Activated T-helper 1 cell treated with anti-CD3 and anti-CD28 coated beads, Interleukin-12 subunit alpha, Interleukin-12 subunit beta, Interleukin-2, Interleukin-4 antibody, amounts not matched to agents 30 ng/mL and 10 ng/mL and 1 ng/mL, durations not matched to agents 14 hours and 24 hours and 36 hours (primary cell): ENCODE results near the gene CARD11. TPM values are rescaled to one million over a fixed set of nuclear protein-coding genes. Genes with fewer than 3 reads are reported as not detected.

Experiments used
- DNase-seq: peaks from one replicate; pipeline ENCODE4 v3.0.0; 2021; ENCODE audit warnings: low spot score
- H3K27ac Mint-ChIP-seq: one replicate; pipeline ENCODE4 v1.8.0; 2021; ENCODE audit warnings: mild to moderate bottlenecking, mixed read lengths
- H3K27me3 Mint-ChIP-seq: one replicate; pipeline ENCODE4 v1.8.0; 2022; ENCODE audit warnings: mild to moderate bottlenecking, moderate library complexity, mixed read lengths; ENCODE audit not compliant: insufficient read depth
- H3K36me3 Mint-ChIP-seq: one replicate; pipeline ENCODE4 v1.8.0; 2021; ENCODE audit warnings: low read depth, mixed read lengths
- H3K4me1 Mint-ChIP-seq: one replicate; pipeline ENCODE4 v1.8.0; 2021; ENCODE audit warnings: low read depth, mixed read lengths
- H3K4me3 Mint-ChIP-seq: one replicate; pipeline ENCODE4 v1.8.0; 2021; ENCODE audit warnings: mild to moderate bottlenecking, moderate library complexity, mixed read lengths
- H3K9me3 Mint-ChIP-seq: one replicate; pipeline ENCODE4 v1.8.0; 2021; ENCODE audit warnings: mixed read lengths
- intact Hi-C: fragments of 100-400 bp; cut with micrococcal nuclease; formaldehyde crosslinking; loops from one replicate; pipeline ENCODE4 v1.15.1; 2024
- total RNA-seq: library from RNA; stranded (reverse); gene quantifications from 2 replicates; pipeline ENCODE4 v1.2.3, GENCODE V29; 2022

Gene CARD11
- total RNA-seq, 1 donor from 2014 or later = 128 TPM

DNA sequence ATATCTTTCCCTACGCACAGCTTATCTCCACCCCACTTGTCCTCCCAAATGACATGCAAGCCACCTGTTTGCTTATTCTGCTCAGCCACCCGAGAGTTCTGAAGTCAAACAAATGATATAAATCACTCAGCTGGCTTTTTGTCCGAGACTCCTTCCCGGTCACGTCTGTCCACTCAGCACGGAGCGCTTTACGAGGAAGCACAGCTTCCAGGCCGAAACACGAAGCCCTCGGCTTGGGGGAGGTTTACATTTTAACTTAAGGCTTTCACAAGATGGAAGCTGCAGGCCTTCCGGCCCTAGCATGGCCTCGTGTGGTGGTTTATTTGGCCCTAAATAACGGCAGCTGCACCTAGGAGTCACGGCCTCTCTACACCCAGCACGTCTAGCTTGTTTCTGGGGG, 139.5 kb downstream of the CARD11 start:
- Mint-ChIP-seq H3K36me3 (peaks cover 37% of the 10 kb centered on the region), H3K4me3 (no peak overlapping the region), H3K9me3 (peaks cover 3% of the 10 kb centered on the region), H3K27me3 (no peaks in the 10 kb centered on the region), H3K4me1 (peaks cover 30% of the 10 kb centered on the region), H3K27ac (no peak overlapping the region)
- no peak for DNase-seq
- intact Hi-C loops = loop anchor here (5.0 kb wide), 1 partner anchor 208 kb away; no protein-coding TSS in a partner anchor

- H3K27me3 Mint-ChIP-seq = no peaks in the 10 kb centered on the region
- H3K36me3 Mint-ChIP-seq = peaks cover 37% of the 10 kb centered on the region
- peaks cover 30% of the 10 kb centered on the region for H3K4me1 Mint-ChIP-seq
- H3K9me3 Mint-ChIP-seq = peaks cover 3% of the 10 kb centered on the region
- no peak overlapping the region for H3K4me3 Mint-ChIP-seq
- DNase-seq = no peak
- peak overlapping the region; percentile 87 for H3K27ac Mint-ChIP-seq
- intact Hi-C loops = loop anchor here (1.0 to 5.0 kb wide), 5 partner anchors 9 to 209 kb away; no protein-coding TSS in a partner anchor
Measured at GRCh38 chr7:2903682-2904162, 139.9 kb downstream of the CARD11 start.

- H3K27ac Mint-ChIP-seq = no peak overlapping the region
- intact Hi-C loops = no loop called here
Measured at GRCh38 chr7:2897023-2897422, 146.6 kb downstream of the CARD11 start.

GRCh38 chr7:2896131-2896530, 147.5 kb downstream of the CARD11 start:
- H3K36me3 Mint-ChIP-seq = peaks cover 2% of the 10 kb centered on the region
- DNase-seq = no peak
- H3K4me3 Mint-ChIP-seq = no peak overlapping the region
- peaks cover 1% of the 10 kb centered on the region for H3K27me3 Mint-ChIP-seq
- H3K4me1 Mint-ChIP-seq = peaks cover 39% of the 10 kb centered on the region
- H3K27ac Mint-ChIP-seq = peak overlapping the region; percentile 29
- H3K9me3 Mint-ChIP-seq = no peaks in the 10 kb centered on the region
- intact Hi-C loops = no loop called here

More at GRCh38 chr7:2897023-2897422, 146.6 kb downstream of the CARD11 start:
- Mint-ChIP-seq H3K4me1 (peaks cover 46% of the 10 kb centered on the region), H3K4me3 (no peak overlapping the region), H3K9me3 (no peaks in the 10 kb centered on the region), H3K27me3 (no peaks in the 10 kb centered on the region), H3K36me3 (peaks cover 5% of the 10 kb centered on the region)
- DNase-seq = no peak

GRCh38 chr7:2894118-2894940, 149.3 kb downstream of the CARD11 start:
- no peaks in the 10 kb centered on the region for H3K36me3 Mint-ChIP-seq
- DNase-seq = peak; percentile 43
- peaks cover 1% of the 10 kb centered on the region for H3K27me3 Mint-ChIP-seq
- intact Hi-C loops = loop anchor here (1.0 to 5.0 kb wide), 6 partner anchors 9 to 406 kb away; partner anchors contain the start of genes CARD11 and SDK1
- peak overlapping the region; percentile 87 for H3K4me3 Mint-ChIP-seq
- peaks cover 37% of the 10 kb centered on the region for H3K4me1 Mint-ChIP-seq
- H3K27ac Mint-ChIP-seq = peak overlapping the region; percentile 99
- H3K9me3 Mint-ChIP-seq = no peaks in the 10 kb centered on the region

- no peaks in the 10 kb centered on the region for H3K9me3 Mint-ChIP-seq
- peak overlapping the region; percentile 99 for H3K27ac Mint-ChIP-seq
- DNase-seq = no peak
- intact Hi-C loops = loop anchor here (5.0 kb wide), 1 partner anchor 169 kb away; no protein-coding TSS in a partner anchor
- H3K27me3 Mint-ChIP-seq = peaks cover 1% of the 10 kb centered on the region
- H3K4me3 Mint-ChIP-seq = peak overlapping the region; percentile 57
- H3K36me3 Mint-ChIP-seq = no peaks in the 10 kb centered on the region
- H3K4me1 Mint-ChIP-seq = peaks cover 37% of the 10 kb centered on the region
Measured at GRCh38 chr7:2893411-2893861, 150.2 kb downstream of the CARD11 start.

DNA sequence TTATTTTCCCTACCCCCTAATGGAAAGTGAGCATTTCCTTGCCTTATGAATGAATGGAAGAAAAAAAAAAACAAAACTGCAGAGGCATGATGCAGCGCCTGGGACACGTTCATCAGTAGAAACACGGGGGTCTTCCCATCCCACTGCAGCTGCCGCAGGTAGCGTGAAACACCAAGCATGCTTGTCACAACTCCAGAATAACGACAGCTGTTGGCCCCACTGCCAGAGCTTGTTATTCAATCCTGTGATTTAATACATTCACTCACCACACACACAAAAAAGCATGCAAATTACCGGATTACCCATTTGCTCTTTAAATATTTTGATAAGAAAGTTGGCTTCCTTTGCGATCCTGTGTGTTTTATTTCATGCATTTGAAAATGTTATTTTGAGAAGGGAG, 151.1 kb downstream of the CARD11 start:
- Mint-ChIP-seq H3K9me3 (no peaks in the 10 kb centered on the region), H3K36me3 (no peaks in the 10 kb centered on the region), H3K4me3 (no peak overlapping the region), H3K4me1 (peaks cover 37% of the 10 kb centered on the region), H3K27me3 (peaks cover 1% of the 10 kb centered on the region), H3K27ac (peak overlapping the region; percentile 56)
- DNase-seq = no peak
- intact Hi-C loops = loop anchor here (5.0 kb wide), 1 partner anchor 170 kb away; no protein-coding TSS in a partner anchor

DNA sequence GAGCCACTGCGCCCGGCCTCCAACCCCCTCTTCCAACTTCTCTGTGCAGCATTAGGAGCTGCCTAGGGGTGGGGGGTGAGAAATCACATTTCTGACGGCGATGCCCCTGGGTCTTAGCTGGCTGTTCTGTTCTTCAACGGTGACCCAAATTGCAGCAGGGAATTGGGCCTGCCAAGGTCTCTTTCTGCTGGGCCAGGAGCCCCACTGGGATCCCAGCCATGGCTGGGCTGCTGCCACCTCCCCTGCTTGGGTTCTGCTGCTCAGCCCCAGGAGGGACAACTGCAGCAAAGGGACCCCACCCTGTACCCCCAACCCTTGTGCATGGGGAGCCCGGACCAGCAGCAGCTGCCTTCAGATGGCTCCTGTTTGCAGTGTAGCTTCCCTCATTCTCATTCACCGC, 155.9 kb downstream of the CARD11 start:
- H3K27me3 Mint-ChIP-seq = peaks cover 1% of the 10 kb centered on the region
- H3K4me1 Mint-ChIP-seq = peaks cover 10% of the 10 kb centered on the region
- H3K27ac Mint-ChIP-seq = no peak overlapping the region
- intact Hi-C loops = loop anchor here (1.0 to 5.0 kb wide), 4 partner anchors 267 to 1009 kb away; partner anchors contain the start of gene SDK1
- no peaks in the 10 kb centered on the region for H3K9me3 Mint-ChIP-seq
- H3K36me3 Mint-ChIP-seq = no peaks in the 10 kb centered on the region
- H3K4me3 Mint-ChIP-seq = no peak overlapping the region
- DNase-seq = no peak

GRCh38 chr7:2886900-2887299, 156.8 kb downstream of the CARD11 start:
- no peak overlapping the region for H3K4me3 Mint-ChIP-seq
- peaks cover 1% of the 10 kb centered on the region for H3K27me3 Mint-ChIP-seq
- H3K36me3 Mint-ChIP-seq = no peaks in the 10 kb centered on the region
- H3K9me3 Mint-ChIP-seq = no peaks in the 10 kb centered on the region
- no peak overlapping the region for H3K27ac Mint-ChIP-seq
- peaks cover 5% of the 10 kb centered on the region for H3K4me1 Mint-ChIP-seq
- intact Hi-C loops = loop anchor here (1.0 to 5.0 kb wide), 4 partner anchors 268 to 1010 kb away; partner anchors contain the start of gene SDK1
- DNase-seq = peak; percentile 30

DNA sequence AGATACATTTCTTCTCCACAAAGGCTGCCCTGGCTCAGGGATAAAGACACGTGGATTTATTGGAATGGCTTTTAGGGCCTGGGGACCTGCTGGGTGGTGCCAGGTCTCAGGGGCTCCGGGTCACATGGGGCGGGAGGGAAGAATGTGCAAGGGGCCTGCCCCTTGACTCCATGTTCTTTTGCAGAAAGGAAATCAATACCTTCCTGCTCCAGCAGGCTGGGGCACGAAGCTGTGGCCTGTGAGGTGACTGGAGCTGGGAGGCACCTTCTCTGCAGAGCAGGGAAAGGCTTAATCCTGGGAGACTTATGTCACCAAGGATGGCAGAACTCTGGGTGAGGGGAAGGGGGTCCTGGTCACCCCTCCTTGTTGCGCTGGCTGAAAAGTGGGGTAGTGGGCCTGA, 157.3 kb downstream of the CARD11 start:
- DNase-seq = no peak
- no peak overlapping the region for H3K4me3 Mint-ChIP-seq
- peaks cover 1% of the 10 kb centered on the region for H3K27me3 Mint-ChIP-seq
- no peaks in the 10 kb centered on the region for H3K9me3 Mint-ChIP-seq
- intact Hi-C loops = loop anchor here (2.0 to 5.0 kb wide), 2 partner anchors 414 to 1011 kb away; partner anchors contain the start of gene SDK1
- H3K27ac Mint-ChIP-seq = no peak overlapping the region
- peaks cover 5% of the 10 kb centered on the region for H3K4me1 Mint-ChIP-seq
- no peaks in the 10 kb centered on the region for H3K36me3 Mint-ChIP-seq

DNA sequence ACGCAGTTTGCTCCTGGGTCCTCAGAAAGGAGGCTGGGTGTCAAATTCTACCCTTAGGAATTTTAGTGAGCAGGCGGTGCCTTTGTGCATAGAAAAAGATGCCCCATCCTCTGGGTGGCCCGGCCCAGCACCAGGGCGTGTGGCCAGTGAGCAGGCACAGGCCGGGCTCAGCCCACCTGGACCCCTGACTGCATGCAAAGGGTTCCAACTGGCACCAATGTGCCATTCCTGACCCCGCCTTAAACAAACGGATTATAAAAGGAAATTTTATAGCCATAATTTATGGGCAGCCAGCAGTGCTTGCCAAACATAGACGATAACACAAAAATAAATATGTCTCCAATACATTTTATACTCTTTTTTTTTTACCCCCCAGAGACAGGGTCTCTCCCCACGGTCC, 159.5 kb downstream of the CARD11 start:
- Mint-ChIP-seq H3K9me3 (no peaks in the 10 kb centered on the region), H3K27ac (no peak overlapping the region), H3K4me3 (no peak overlapping the region), H3K36me3 (no peaks in the 10 kb centered on the region), H3K27me3 (peaks cover 3% of the 10 kb centered on the region), H3K4me1 (peaks cover 16% of the 10 kb centered on the region)
- no peak for DNase-seq
- intact Hi-C loops = no loop called here

- intact Hi-C loops = no loop called here
- H3K4me3 Mint-ChIP-seq = no peak overlapping the region
- H3K27ac Mint-ChIP-seq = no peak overlapping the region
- peaks cover 3% of the 10 kb centered on the region for H3K27me3 Mint-ChIP-seq
- no peak for DNase-seq
- no peaks in the 10 kb centered on the region for H3K36me3 Mint-ChIP-seq
- H3K9me3 Mint-ChIP-seq = no peaks in the 10 kb centered on the region
- H3K4me1 Mint-ChIP-seq = peaks cover 21% of the 10 kb centered on the region
Measured at GRCh38 chr7:2883101-2883500, 160.6 kb downstream of the CARD11 start.

- Mint-ChIP-seq H3K4me1 (peaks cover 20% of the 10 kb centered on the region), H3K27ac (no peak overlapping the region), H3K9me3 (no peaks in the 10 kb centered on the region), H3K4me3 (no peak overlapping the region), H3K27me3 (peaks cover 5% of the 10 kb centered on the region), H3K36me3 (no peaks in the 10 kb centered on the region)
- no peak for DNase-seq
- intact Hi-C loops = no loop called here
Measured at GRCh38 chr7:2882111-2882510, 161.6 kb downstream of the CARD11 start.
